Ishikawa (cell line): ENCODE results near the gene ASF1A.

Source experiments
- CEBPB ChIP-seq: IDR thresholded peaks from 2 replicates; pipeline ENCODE4 v1.6.1; 2012
- EGR1 ChIP-seq: IDR thresholded peaks from 2 replicates; pipeline ENCODE4 v1.6.1; 2012
- EP300 ChIP-seq: IDR thresholded peaks from 2 replicates; pipeline ENCODE4 v1.6.1; 2012; ENCODE audit warnings: borderline replicate concordance
- FOXM1 ChIP-seq: IDR thresholded peaks from 2 replicates; pipeline ENCODE4 v1.6.1; 2012; ENCODE audit warnings: low read depth, borderline replicate concordance
- RAD21 ChIP-seq: IDR thresholded peaks from 2 replicates; pipeline ENCODE4 v1.6.1; 2012; ENCODE audit warnings: low read depth
- TAF1 ChIP-seq: IDR thresholded peaks from 2 replicates; pipeline ENCODE4 v1.6.1; 2012; ENCODE audit warnings: low read depth, mild to moderate bottlenecking
- TEAD4 ChIP-seq: IDR thresholded peaks from 2 replicates; pipeline ENCODE4 v1.6.1; 2012
- ZBTB7A ChIP-seq: IDR thresholded peaks from 2 replicates; pipeline ENCODE4 v1.6.1; 2012; ENCODE audit warnings: low read depth
- TF ChIP-seq, protein P1 (sequence below): IDR thresholded peaks from 2 replicates; pipeline ENCODE4 v1.6.1; 2012
- TF ChIP-seq, protein P2 (sequence below): IDR thresholded peaks from 2 replicates; pipeline ENCODE4 v1.6.1; 2012; ENCODE audit warnings: low read depth, mild to moderate bottlenecking
- TF ChIP-seq, protein P3 (sequence below): IDR thresholded peaks from 2 replicates; pipeline ENCODE4 v1.6.1; 2012

DNA sequence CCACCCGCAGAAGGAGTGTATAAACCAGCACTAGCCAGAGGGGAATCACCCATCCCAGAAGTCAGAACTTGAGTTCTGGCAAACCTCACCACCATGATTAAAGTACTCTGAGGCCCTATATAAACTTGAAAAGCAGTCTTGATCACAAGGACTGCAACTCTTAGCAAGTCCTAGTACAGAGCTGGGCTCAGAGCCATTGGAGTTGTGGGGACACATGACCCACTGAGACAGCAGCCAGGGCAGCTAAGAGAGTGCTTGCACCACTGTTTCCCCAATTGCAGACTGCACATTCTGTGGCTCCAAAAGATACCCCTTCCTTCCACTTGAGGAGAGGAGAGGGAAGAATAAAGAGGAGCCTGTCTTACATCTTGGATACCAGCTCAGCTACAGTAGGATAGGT, 45.7 kb downstream of the ASF1A start:
- no peak for TF ChIP-seq TAF1
- no peak for TF ChIP-seq EP300
- no peak for TF ChIP-seq RAD21
- TF ChIP-seq, protein P1, sequence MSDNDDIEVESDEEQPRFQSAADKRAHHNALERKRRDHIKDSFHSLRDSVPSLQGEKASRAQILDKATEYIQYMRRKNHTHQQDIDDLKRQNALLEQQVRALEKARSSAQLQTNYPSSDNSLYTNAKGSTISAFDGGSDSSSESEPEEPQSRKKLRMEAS: no peak
- TF ChIP-seq, protein P2, sequence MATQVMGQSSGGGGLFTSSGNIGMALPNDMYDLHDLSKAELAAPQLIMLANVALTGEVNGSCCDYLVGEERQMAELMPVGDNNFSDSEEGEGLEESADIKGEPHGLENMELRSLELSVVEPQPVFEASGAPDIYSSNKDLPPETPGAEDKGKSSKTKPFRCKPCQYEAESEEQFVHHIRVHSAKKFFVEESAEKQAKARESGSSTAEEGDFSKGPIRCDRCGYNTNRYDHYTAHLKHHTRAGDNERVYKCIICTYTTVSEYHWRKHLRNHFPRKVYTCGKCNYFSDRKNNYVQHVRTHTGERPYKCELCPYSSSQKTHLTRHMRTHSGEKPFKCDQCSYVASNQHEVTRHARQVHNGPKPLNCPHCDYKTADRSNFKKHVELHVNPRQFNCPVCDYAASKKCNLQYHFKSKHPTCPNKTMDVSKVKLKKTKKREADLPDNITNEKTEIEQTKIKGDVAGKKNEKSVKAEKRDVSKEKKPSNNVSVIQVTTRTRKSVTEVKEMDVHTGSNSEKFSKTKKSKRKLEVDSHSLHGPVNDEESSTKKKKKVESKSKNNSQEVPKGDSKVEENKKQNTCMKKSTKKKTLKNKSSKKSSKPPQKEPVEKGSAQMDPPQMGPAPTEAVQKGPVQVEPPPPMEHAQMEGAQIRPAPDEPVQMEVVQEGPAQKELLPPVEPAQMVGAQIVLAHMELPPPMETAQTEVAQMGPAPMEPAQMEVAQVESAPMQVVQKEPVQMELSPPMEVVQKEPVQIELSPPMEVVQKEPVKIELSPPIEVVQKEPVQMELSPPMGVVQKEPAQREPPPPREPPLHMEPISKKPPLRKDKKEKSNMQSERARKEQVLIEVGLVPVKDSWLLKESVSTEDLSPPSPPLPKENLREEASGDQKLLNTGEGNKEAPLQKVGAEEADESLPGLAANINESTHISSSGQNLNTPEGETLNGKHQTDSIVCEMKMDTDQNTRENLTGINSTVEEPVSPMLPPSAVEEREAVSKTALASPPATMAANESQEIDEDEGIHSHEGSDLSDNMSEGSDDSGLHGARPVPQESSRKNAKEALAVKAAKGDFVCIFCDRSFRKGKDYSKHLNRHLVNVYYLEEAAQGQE: no peak
- TF ChIP-seq TEAD4: no peak
- no peak for TF ChIP-seq FOXM1
- no peak for TF ChIP-seq CEBPB
- no peak for TF ChIP-seq EGR1
- no peak for TF ChIP-seq ZBTB7A
- TF ChIP-seq, protein P3, sequence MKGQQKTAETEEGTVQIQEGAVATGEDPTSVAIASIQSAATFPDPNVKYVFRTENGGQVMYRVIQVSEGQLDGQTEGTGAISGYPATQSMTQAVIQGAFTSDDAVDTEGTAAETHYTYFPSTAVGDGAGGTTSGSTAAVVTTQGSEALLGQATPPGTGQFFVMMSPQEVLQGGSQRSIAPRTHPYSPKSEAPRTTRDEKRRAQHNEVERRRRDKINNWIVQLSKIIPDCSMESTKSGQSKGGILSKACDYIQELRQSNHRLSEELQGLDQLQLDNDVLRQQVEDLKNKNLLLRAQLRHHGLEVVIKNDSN: no peak
